Left forelimb (tissue), 1 donor: ENCODE measurements around the gene SPTLC1.
"Not testable (repeated sequence)": the region's sequence is repeated elsewhere in the genome, so short reads cannot be mapped to it uniquely, and the experiment has no call there.

Experiments used
- DNase-seq: peaks from one replicate; pipeline ENCODE4 v3.0.0-alpha.2; 2018; ENCODE audit warnings: low spot score

The SPTLC1 gene

GRCh38 chr9:92140754-92141143 lies 25.5 kb upstream of the SPTLC1 start:
- no peak for DNase-seq

- no peak for DNase-seq
Observed at GRCh38 chr9:92140074-92140753, 25.0 kb upstream of the SPTLC1 start.

- not testable (repeated sequence) for DNase-seq
Observed at GRCh38 chr9:92138960-92139540, 23.8 kb upstream of the SPTLC1 start.

GRCh38 chr9:92138157-92138959 lies 23.1 kb upstream of the SPTLC1 start:
- DNase-seq: no peak

GRCh38 chr9:92136184-92136858 lies 21.1 kb upstream of the SPTLC1 start:
- no peak for DNase-seq

- no peak for DNase-seq
Observed at GRCh38 chr9:92135576-92135975, 20.4 kb upstream of the SPTLC1 start.

- DNase-seq: no peak
Observed at GRCh38 chr9:92133949-92134604, 18.9 kb upstream of the SPTLC1 start.

- not testable (repeated sequence) for DNase-seq
Observed at GRCh38 chr9:92132913-92133312, 17.7 kb upstream of the SPTLC1 start.

- no peak for DNase-seq
Observed at GRCh38 chr9:92132501-92132900, 17.3 kb upstream of the SPTLC1 start.

GRCh38 chr9:92122800-92123199 lies 7.6 kb upstream of the SPTLC1 start:
- DNase-seq: no peak

GRCh38 chr9:92122061-92122460 lies 6.8 kb upstream of the SPTLC1 start:
- no peak for DNase-seq

GRCh38 chr9:92121265-92121664 lies 6.1 kb upstream of the SPTLC1 start:
- no peak for DNase-seq

- no peak for DNase-seq
Observed at GRCh38 chr9:92120138-92120537, 4.9 kb upstream of the SPTLC1 start.

GRCh38 chr9:92119586-92119985 lies 4.4 kb upstream of the SPTLC1 start:
- no peak for DNase-seq

- DNase-seq: no peak
Observed at GRCh38 chr9:92108122-92108521, 7.1 kb downstream of the SPTLC1 start.

- not testable (repeated sequence) for DNase-seq
Observed at GRCh38 chr9:92105446-92106225, 9.6 kb downstream of the SPTLC1 start.

GRCh38 chr9:92103601-92104000 lies 11.6 kb downstream of the SPTLC1 start:
- not testable (repeated sequence) for DNase-seq

GRCh38 chr9:92100237-92100911 lies 14.8 kb downstream of the SPTLC1 start:
- DNase-seq: no peak

- no peak for DNase-seq
Observed at GRCh38 chr9:92098638-92099037, 16.6 kb downstream of the SPTLC1 start.

- peak; percentile 74 for DNase-seq
Observed at GRCh38 chr9:92097997-92098482, 17.2 kb downstream of the SPTLC1 start.
